HG02870 (cell line): ENCODE measurements around the gene KRTAP9-7.
"Not testable (repeated sequence)": the region's sequence is repeated elsewhere in the genome, so short reads cannot be mapped to it uniquely, and the experiment has no call there.

Experiments used
- ATAC-seq: cut with Tn5 transposase; IDR thresholded peaks from one replicate; pipeline ENCODE4 v1.9.1; 2021; ENCODE audit warnings: mild to moderate bottlenecking, moderate library complexity; ENCODE audit not compliant: unreplicated experiment

Gene KRTAP9-7

GRCh38 chr17:41271323-41271722 lies 4.2 kb upstream of the KRTAP9-7 start:
- not testable (repeated sequence) for ATAC-seq

GRCh38 chr17:41271858-41272257 lies 3.6 kb upstream of the KRTAP9-7 start:
- no peak for ATAC-seq

GRCh38 chr17:41278176-41278955 lies 2.9 kb downstream of the KRTAP9-7 start:
- no peak for ATAC-seq

GRCh38 chr17:41284043-41284442 lies 8.5 kb downstream of the KRTAP9-7 start:
- no peak for ATAC-seq

- no peak for ATAC-seq
These were observed 9.0 kb downstream of the KRTAP9-7 start for GRCh38 chr17:41284546-41284945.

GRCh38 chr17:41287050-41287449 lies 11.6 kb downstream of the KRTAP9-7 start:
- ATAC-seq: no peak

- ATAC-seq: no peak
These were observed 18.5 kb downstream of the KRTAP9-7 start for GRCh38 chr17:41294016-41294415.

GRCh38 chr17:41296846-41297245 lies 21.3 kb downstream of the KRTAP9-7 start:
- ATAC-seq: no peak

GRCh38 chr17:41298458-41299135 lies 23.1 kb downstream of the KRTAP9-7 start:
- ATAC-seq: no peak

- ATAC-seq: no peak
These were observed 25.8 kb downstream of the KRTAP9-7 start for GRCh38 chr17:41301204-41301790.

GRCh38 chr17:41301916-41302901 lies 26.7 kb downstream of the KRTAP9-7 start, which contains the start of gene KRTAP29-1:
Gene KRTAP29-1, minus strand, starts transcription at chr17:41302851. Its CDS starts 0 bp downstream, at chr17:41302851.
- ATAC-seq: no peak

- no peak for ATAC-seq
These were observed 27.5 kb downstream of the KRTAP9-7 start for GRCh38 chr17:41302981-41303380.

- ATAC-seq: no peak
These were observed 28.6 kb downstream of the KRTAP9-7 start for GRCh38 chr17:41304091-41304490.

- ATAC-seq: no peak
These were observed 32.1 kb downstream of the KRTAP9-7 start for GRCh38 chr17:41307647-41308046.

- ATAC-seq: no peak
These were observed 32.9 kb downstream of the KRTAP9-7 start for GRCh38 chr17:41308251-41308917.

- ATAC-seq: no peak
These were observed 33.4 kb downstream of the KRTAP9-7 start, which contains the start of gene KRTAP16-1 for GRCh38 chr17:41308918-41309359. Gene KRTAP16-1, minus strand, starts transcription at chr17:41309309. Its CDS starts 56 bp downstream, at chr17:41309253.

- no peak for ATAC-seq
These were observed 35.6 kb downstream of the KRTAP9-7 start for GRCh38 chr17:41311111-41311510.

GRCh38 chr17:41315204-41315794 lies 39.8 kb downstream of the KRTAP9-7 start, which contains the start of gene KRTAP17-1:
Gene KRTAP17-1, minus strand, starts transcription at chr17:41315710. Its CDS starts 60 bp downstream, at chr17:41315650.
- no peak for ATAC-seq

- ATAC-seq: no peak
These were observed 40.4 kb downstream of the KRTAP9-7 start for GRCh38 chr17:41315814-41316445.
